RWPE2 (cell line): Measurements from ENCODE around the gene TRIL.

Experiments used
- ATAC-seq: fragments of 200-7000 bp; cut with Tn5 transposase; 3 replicates; pipeline ENCODE4 v1.9.1; 2021; ENCODE audit warnings: low read depth
- DNase-seq: peaks from one replicate; pipeline ENCODE4 v3.0.0-alpha.2; 2020; ENCODE audit warnings: low spot score
- H3K27ac ChIP-seq: fragments of 450-650 bp; 2 replicates; pipeline ENCODE4 v1.5.1; 2017; ENCODE audit warnings: mild to moderate bottlenecking; ENCODE audit not compliant: poor library complexity, severe bottlenecking
- H3K27me3 ChIP-seq: fragments of 250-450 bp; sonication (Bioruptor Pico); 2 replicates; pipeline ENCODE4 v1.5.1; 2021; ENCODE audit warnings: mild to moderate bottlenecking, moderate library complexity; ENCODE audit not compliant: insufficient read depth, poor library complexity, severe bottlenecking
- H3K36me3 ChIP-seq: fragments of 250-450 bp; sonication (Bioruptor Pico); 2 replicates; pipeline ENCODE4 v1.5.1; 2020; ENCODE audit warnings: low read depth, mild to moderate bottlenecking, moderate library complexity
- H3K4me1 ChIP-seq: fragments of 250-450 bp; sonication (Bioruptor Pico); 2 replicates; pipeline ENCODE4 v1.5.1; 2021; ENCODE audit warnings: mild to moderate bottlenecking, moderate library complexity; ENCODE audit not compliant: insufficient read depth, poor library complexity, severe bottlenecking
- H3K4me3 ChIP-seq: fragments of 250-450 bp; sonication (Bioruptor Pico); 2 replicates; pipeline ENCODE4 v1.5.1; 2021; ENCODE audit warnings: mild to moderate bottlenecking, moderate library complexity; ENCODE audit not compliant: severe bottlenecking
- H3K9me3 ChIP-seq: fragments of 250-450 bp; sonication (Bioruptor Pico); 2 replicates; pipeline ENCODE4 v1.5.1; 2021; ENCODE audit warnings: mild to moderate bottlenecking, moderate library complexity; ENCODE audit not compliant: severe bottlenecking
- TF ChIP-seq, protein P1 (sequence below): fragments of 450-650 bp; IDR thresholded peaks from one replicate; pipeline ENCODE4 v1.5.1; 2017; ENCODE audit warnings: mild to moderate bottlenecking, moderate library complexity; ENCODE audit not compliant: poor library complexity, severe bottlenecking

The TRIL gene

GRCh38 chr7:28961972-28962371 is 3.8 kb upstream of the TRIL start:
- H3K4me3 ChIP-seq: no peak overlapping the region
- peaks cover 18% of the 10 kb centered on the region for H3K27me3 ChIP-seq
- H3K36me3 ChIP-seq: no peaks in the 10 kb centered on the region
- no peak overlapping the region for H3K27ac ChIP-seq
- TF ChIP-seq, protein P1, sequence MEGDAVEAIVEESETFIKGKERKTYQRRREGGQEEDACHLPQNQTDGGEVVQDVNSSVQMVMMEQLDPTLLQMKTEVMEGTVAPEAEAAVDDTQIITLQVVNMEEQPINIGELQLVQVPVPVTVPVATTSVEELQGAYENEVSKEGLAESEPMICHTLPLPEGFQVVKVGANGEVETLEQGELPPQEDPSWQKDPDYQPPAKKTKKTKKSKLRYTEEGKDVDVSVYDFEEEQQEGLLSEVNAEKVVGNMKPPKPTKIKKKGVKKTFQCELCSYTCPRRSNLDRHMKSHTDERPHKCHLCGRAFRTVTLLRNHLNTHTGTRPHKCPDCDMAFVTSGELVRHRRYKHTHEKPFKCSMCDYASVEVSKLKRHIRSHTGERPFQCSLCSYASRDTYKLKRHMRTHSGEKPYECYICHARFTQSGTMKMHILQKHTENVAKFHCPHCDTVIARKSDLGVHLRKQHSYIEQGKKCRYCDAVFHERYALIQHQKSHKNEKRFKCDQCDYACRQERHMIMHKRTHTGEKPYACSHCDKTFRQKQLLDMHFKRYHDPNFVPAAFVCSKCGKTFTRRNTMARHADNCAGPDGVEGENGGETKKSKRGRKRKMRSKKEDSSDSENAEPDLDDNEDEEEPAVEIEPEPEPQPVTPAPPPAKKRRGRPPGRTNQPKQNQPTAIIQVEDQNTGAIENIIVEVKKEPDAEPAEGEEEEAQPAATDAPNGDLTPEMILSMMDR: no peak
- DNase-seq (no peak), ATAC-seq (no peak)
- H3K9me3 ChIP-seq: no peaks in the 10 kb centered on the region
- no peaks in the 10 kb centered on the region for H3K4me1 ChIP-seq

DNA sequence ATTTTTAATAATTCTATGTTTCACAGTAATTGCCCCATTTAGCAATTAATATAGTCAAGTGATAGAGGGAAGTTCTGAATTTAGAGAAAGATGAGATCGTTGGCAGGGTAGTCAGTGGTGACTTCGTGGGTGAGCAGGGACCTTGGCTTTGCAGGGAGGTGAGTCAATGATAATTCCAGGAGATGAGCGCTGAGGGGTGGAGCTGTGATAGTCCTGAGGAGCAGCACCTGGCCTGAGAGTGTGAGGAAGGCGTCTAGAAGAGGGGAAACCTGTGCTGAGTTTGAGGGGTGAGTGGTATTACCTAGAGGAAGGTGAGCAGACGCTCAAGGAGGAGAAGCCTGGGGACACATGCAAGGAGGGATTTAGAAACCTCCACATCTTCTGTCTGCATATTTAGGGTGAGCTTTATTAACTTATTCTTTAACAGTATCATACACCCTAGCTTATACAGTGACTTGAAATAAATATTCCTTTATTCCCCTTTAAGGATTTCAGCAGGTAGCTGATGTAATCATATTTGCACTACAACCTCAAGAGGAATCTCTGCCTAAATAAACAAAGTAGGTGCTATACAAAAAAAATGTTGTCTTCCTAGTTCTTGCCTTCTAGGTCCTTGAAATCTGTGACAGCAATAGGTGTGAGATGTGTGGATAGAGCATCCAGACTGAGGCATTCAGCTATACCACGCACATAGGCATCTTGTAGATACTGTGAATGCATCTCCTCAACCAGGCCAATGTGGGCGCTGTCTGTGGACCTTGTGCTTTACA is 2.1 kb upstream of the TRIL start:
- Histone ChIP-seq H3K27ac (no peak overlapping the region), H3K4me1 (no peaks in the 10 kb centered on the region), H3K36me3 (no peaks in the 10 kb centered on the region), H3K9me3 (no peaks in the 10 kb centered on the region), H3K4me3 (no peak overlapping the region), H3K27me3 (peaks cover 32% of the 10 kb centered on the region)
- DNase-seq (no peak), ATAC-seq (no peak)
- TF ChIP-seq, protein P1: no peak

DNA sequence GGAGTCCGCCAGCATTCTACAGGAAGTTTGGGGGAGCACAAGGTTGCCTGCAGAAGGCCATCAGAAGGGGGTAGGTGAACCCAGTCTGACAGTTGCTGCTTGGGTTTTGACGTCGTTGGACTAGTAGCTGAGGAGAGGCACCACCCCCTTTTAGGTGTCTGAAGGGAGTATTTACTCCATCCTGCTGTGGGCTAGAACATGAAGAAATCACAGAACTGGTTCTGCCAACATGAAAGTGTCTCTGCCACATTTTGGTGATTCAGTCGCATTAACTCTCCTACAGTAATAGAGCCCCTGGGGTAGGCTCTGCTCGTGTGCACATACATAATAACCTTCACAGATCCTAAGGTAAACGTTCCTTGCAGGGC is 834 bp upstream of the TRIL start:
- no peaks in the 10 kb centered on the region for H3K9me3 ChIP-seq
- H3K4me1 ChIP-seq: no peaks in the 10 kb centered on the region
- peaks cover 32% of the 10 kb centered on the region for H3K27me3 ChIP-seq
- no peak for DNase-seq
- no peak overlapping the region for H3K4me3 ChIP-seq
- H3K36me3 ChIP-seq: no peaks in the 10 kb centered on the region
- ATAC-seq: no peak
- TF ChIP-seq, protein P1: no peak
- H3K27ac ChIP-seq: no peak overlapping the region

DNA sequence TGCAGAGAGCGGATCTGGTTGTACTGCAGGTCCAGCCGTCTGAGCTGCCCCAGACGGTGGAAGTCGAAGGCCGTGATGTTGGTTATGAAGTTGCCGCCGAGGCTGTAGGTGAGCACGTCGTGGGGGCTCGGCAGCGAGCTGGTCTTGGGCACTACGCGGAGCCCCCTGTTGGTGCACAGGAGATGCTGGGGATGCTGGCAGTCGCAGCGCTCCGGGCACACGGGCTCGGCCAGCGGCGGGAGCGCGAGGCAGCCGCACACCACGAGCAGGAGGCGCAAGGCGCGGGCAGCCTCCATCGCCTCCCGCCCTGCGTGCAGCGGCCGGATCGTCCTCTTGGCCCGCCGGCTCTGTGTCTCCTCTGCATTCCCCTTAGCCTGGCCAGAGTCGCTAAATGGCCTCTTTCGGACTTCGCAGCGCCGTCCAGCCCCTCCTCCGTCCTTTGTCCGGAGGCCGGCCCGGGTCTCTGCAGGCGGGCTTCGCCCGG is 337 bp downstream of the TRIL start:
- H3K4me1 ChIP-seq: no peaks in the 10 kb centered on the region
- no peak for DNase-seq
- ATAC-seq: peak; percentile 35
- H3K27ac ChIP-seq: no peak overlapping the region
- no peaks in the 10 kb centered on the region for H3K36me3 ChIP-seq
- H3K4me3 ChIP-seq: peak overlapping the region; percentile 13
- H3K27me3 ChIP-seq: peaks cover 32% of the 10 kb centered on the region
- H3K9me3 ChIP-seq: no peaks in the 10 kb centered on the region
- TF ChIP-seq, protein P1: no peak
